Measurements from ENCODE around the gene SYNPR.

Gene SYNPR

DNA sequence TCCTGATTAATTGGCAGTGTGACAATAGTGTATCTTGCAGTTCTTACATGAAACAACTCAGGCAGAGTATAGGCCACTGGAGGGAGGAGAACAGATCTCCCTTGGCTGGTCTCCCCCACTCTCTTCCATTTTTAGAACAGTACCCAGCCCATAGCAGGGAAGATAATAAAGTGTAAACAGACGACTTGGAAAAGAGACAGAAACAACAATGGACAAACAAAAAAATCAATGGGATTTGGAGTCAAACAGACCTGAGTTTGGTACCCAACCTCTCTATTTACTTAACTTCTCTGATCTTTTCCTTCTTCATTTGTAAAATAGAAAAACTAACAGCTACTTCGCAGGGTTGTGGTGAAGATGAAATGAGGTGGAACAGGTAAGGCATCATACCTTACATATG, 315.7 kb downstream of the SYNPR start:
- H3K4me1 ChIP-seq (ENCODE audit: control insufficient read depth, insufficient read depth, low read length): peaks cover 4% of the 10 kb centered on the region; the same call in 1 of the 2 replicates
- H3K9me3 ChIP-seq (ENCODE audit: control insufficient read depth, insufficient read depth, low read length): no peaks in the 10 kb centered on the region; the same call in 1 of the 2 replicates
- DNase-seq (ENCODE audit: low read depth, low spot score): no peak
- H3K27ac ChIP-seq (ENCODE audit: low read length): no peak overlapping the region
- no peaks in the 10 kb centered on the region for H3K27me3 ChIP-seq (ENCODE audit: control insufficient read depth, insufficient read depth, low read length)
- no peak overlapping the region for H3K4me3 ChIP-seq (ENCODE audit: low read length)
- H3K36me3 ChIP-seq (ENCODE audit: control insufficient read depth, insufficient read depth, low read length): no peaks in the 10 kb centered on the region
- WGBS (ENCODE audit: insufficient coverage, insufficient read length): no CpG with 5 or more reads among the region's 2 CpGs

DNA sequence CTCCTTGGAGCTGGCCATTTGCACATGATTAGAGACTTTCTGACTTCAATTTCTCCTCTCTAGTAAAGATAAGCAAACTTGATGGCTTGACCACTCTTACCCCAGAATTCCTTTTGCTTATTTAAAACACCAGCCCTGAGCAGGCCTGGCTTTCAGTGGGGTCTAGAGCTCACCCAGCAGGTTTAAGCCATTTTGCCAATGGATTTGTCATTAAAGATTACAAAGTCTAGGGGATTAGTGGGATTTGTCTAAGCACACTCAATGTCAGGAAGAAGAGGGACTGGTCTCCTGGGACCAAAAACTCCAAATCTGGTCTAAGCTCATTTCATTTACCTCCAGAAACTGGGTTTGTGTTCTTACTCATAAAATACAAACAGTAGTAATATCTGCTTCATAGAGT, 317.1 kb downstream of the SYNPR start:
- H3K36me3 ChIP-seq (ENCODE audit: control insufficient read depth, insufficient read depth, low read length): no peaks in the 10 kb centered on the region
- H3K27ac ChIP-seq (ENCODE audit: low read length): no peak overlapping the region
- no peaks in the 10 kb centered on the region for H3K9me3 ChIP-seq (ENCODE audit: control insufficient read depth, insufficient read depth, low read length)
- no peak for DNase-seq (ENCODE audit: low read depth, low spot score)
- no peak overlapping the region for H3K4me3 ChIP-seq (ENCODE audit: low read length)
- no peaks in the 10 kb centered on the region for H3K27me3 ChIP-seq (ENCODE audit: control insufficient read depth, insufficient read depth, low read length)
- peaks cover 4% of the 10 kb centered on the region; the same call in 1 of the 2 replicates for H3K4me1 ChIP-seq (ENCODE audit: control insufficient read depth, insufficient read depth, low read length)

DNA sequence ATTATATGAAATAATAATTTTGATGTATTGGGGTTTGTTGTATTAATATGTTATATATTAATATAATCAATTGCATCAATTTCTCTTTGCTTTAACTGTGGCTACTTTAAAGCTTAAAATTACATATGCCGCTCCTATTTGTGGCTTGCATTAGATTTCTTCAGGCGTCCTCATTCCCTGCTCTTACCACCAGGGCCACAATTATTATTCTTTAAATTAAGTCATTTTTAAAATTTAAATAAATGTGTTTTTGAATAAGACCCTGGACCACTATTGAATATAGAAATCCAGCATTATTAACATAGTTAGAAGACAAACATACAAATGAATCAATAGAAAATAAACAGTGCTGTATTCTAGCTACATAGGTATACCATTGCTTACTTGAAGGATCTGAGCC, 318.9 kb downstream of the SYNPR start:
- Histone ChIP-seq H3K27me3 (ENCODE audit: control insufficient read depth, insufficient read depth, low read length) (no peaks in the 10 kb centered on the region), H3K4me1 (ENCODE audit: control insufficient read depth, insufficient read depth, low read length) (peaks cover 4% of the 10 kb centered on the region; the same call in 1 of the 2 replicates), H3K36me3 (ENCODE audit: control insufficient read depth, insufficient read depth, low read length) (no peaks in the 10 kb centered on the region), H3K9me3 (ENCODE audit: control insufficient read depth, insufficient read depth, low read length) (no peaks in the 10 kb centered on the region), H3K4me3 (ENCODE audit: low read length) (no peak overlapping the region), H3K27ac (ENCODE audit: low read length) (no peak overlapping the region)
- no peak for DNase-seq (ENCODE audit: low read depth, low spot score)
- WGBS (ENCODE audit: insufficient coverage, insufficient read length): no CpG with 5 or more reads among the region's 2 CpGs

DNA sequence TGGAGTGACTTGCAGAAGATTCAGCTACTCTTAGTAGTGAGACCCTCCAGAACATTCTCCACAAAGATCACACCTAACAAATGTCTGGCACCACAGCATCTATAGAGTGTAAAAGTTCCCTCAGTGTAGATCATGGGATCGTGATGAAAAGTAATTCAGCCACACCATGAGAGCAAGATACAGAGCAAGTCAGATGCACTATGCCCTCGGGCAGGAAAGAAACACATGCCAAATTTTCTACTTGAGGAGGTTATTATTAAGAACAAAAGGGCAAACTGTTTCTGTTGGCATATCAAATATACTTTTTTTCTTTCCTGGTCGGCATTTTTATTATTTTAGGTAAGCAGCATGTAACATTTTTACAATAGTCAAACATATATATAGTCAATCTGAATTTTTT, 329.6 kb downstream of the SYNPR start:
- WGBS (ENCODE audit: insufficient coverage, insufficient read length): no CpG with 5 or more reads among the region's 3 CpGs
- no peak overlapping the region for H3K27ac ChIP-seq (ENCODE audit: low read length)

DNA sequence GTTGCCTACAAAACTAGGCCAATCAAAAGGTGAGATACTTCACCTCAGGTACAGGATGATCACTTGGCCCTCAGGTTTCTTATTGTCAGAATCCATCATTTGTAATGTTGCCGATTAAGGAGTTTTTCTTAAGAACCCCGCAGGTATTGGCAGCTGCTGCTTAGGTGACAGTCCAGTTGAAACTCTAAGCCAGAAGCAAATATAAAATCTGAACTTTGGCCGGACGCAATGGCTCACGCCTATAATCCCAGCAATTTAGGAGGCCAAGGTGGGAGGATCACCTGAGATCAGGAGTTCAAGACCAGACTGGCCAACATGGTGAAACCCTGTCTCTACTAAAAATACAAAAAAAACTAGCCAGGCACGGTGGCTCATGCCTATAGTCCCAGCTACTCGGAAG, 331.3 kb downstream of the SYNPR start:
- Histone ChIP-seq H3K36me3 (ENCODE audit: control insufficient read depth, insufficient read depth, low read length) (no peaks in the 10 kb centered on the region), H3K4me3 (ENCODE audit: low read length) (no peak overlapping the region), H3K4me1 (ENCODE audit: control insufficient read depth, insufficient read depth, low read length) (no peaks in the 10 kb centered on the region), H3K9me3 (ENCODE audit: control insufficient read depth, insufficient read depth, low read length) (no peaks in the 10 kb centered on the region), H3K27ac (ENCODE audit: low read length) (no peak overlapping the region), H3K27me3 (ENCODE audit: control insufficient read depth, insufficient read depth, low read length) (no peaks in the 10 kb centered on the region)
- DNase-seq (ENCODE audit: low read depth, low spot score): no peak
- WGBS (ENCODE audit: insufficient coverage, insufficient read length): no CpG with 5 or more reads among the region's 7 CpGs

More for the DNA sequence above, 329.6 kb downstream of the SYNPR start:
- no peak for DNase-seq (ENCODE audit: low read depth, low spot score)
- Histone ChIP-seq H3K9me3 (ENCODE audit: control insufficient read depth, insufficient read depth, low read length) (no peaks in the 10 kb centered on the region), H3K27me3 (ENCODE audit: control insufficient read depth, insufficient read depth, low read length) (no peaks in the 10 kb centered on the region), H3K4me1 (ENCODE audit: control insufficient read depth, insufficient read depth, low read length) (no peaks in the 10 kb centered on the region), H3K4me3 (ENCODE audit: low read length) (no peak overlapping the region), H3K36me3 (ENCODE audit: control insufficient read depth, insufficient read depth, low read length) (no peaks in the 10 kb centered on the region)

DNA sequence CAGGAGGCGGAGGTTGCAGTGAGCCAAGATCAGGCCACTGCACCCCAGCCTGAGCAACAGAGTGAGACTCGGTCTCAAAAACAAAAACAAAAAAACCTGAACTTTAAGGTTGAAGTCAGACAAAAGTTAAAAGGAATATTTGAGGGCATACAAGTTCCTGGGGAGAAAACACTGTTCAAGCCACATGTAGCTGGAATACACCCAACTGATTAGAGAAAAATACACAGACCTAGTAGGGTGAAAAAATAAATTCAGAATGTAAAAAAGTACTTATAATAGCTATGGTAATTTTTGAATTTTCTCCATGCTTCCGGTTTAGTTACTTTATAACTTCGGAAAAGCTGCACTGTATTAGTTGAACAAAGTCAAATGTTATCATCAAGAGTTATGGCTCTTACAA, 331.7 kb downstream of the SYNPR start:
- no CpG with 5 or more reads among the region's 4 CpGs for WGBS (ENCODE audit: insufficient coverage, insufficient read length)
- no peak for DNase-seq (ENCODE audit: low read depth, low spot score)
- Histone ChIP-seq H3K4me3 (ENCODE audit: low read length) (no peak overlapping the region), H3K27ac (ENCODE audit: low read length) (no peak overlapping the region), H3K27me3 (ENCODE audit: control insufficient read depth, insufficient read depth, low read length) (no peaks in the 10 kb centered on the region), H3K9me3 (ENCODE audit: control insufficient read depth, insufficient read depth, low read length) (no peaks in the 10 kb centered on the region), H3K36me3 (ENCODE audit: control insufficient read depth, insufficient read depth, low read length) (no peaks in the 10 kb centered on the region), H3K4me1 (ENCODE audit: control insufficient read depth, insufficient read depth, low read length) (no peaks in the 10 kb centered on the region)

DNA sequence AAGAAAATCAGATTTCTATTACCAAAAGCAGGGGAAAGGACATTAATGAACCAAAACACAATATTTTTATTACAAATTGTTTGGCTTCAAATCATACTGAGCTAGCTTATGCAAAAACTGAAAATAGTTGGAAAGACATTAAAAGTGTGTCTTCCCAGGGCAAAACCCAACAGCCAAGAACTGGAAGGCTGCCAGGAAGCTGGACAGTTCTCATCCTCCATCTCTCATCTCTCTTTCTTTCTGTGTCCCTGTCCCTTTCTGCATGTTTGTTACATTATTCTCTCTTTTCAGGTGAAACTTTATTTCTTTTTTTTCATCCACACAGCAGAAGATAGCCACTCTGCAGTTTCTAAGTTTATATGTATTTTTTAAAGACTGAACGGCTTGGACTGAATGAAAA, 333.3 kb downstream of the SYNPR start:
- no CpG with 5 or more reads among the region's 1 CpG for whole genome bisulfite sequencing (ENCODE audit: insufficient coverage, insufficient read length)
- Histone ChIP-seq H3K27me3 (ENCODE audit: control insufficient read depth, insufficient read depth, low read length) (no peaks in the 10 kb centered on the region), H3K4me3 (ENCODE audit: low read length) (no peak overlapping the region), H3K4me1 (ENCODE audit: control insufficient read depth, insufficient read depth, low read length) (no peaks in the 10 kb centered on the region), H3K27ac (ENCODE audit: low read length) (no peak overlapping the region), H3K36me3 (ENCODE audit: control insufficient read depth, insufficient read depth, low read length) (no peaks in the 10 kb centered on the region), H3K9me3 (ENCODE audit: control insufficient read depth, insufficient read depth, low read length) (no peaks in the 10 kb centered on the region)
- DNase-seq (ENCODE audit: low read depth, low spot score): no peak

DNA sequence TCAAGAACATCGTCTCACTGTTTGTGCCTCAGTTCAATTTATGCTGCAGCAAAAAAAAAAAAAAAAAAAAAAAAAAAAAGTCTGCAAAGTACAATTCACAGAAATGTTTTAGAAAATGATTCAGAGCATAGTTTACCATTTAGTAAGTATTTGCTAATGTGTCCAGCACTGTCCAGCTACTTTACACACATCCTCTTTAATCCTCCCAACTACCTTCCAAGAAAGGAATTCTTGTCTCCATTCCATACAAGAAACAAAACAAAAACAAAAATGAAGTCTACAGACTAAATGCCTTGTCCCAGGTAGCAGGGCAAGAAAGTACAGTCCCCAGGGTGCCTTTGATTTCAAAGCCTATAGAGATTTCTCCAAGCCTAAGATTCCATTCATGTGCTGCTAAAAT, 335.5 kb downstream of the SYNPR start:
- no peaks in the 10 kb centered on the region for H3K27me3 ChIP-seq (ENCODE audit: control insufficient read depth, insufficient read depth, low read length)
- DNase-seq (ENCODE audit: low read depth, low spot score): no peak
- H3K4me1 ChIP-seq (ENCODE audit: control insufficient read depth, insufficient read depth, low read length): peaks cover 3% of the 10 kb centered on the region; the same call in 1 of the 2 replicates
- no CpG with 5 or more reads among the region's 1 CpG for WGBS (ENCODE audit: insufficient coverage, insufficient read length)
- H3K36me3 ChIP-seq (ENCODE audit: control insufficient read depth, insufficient read depth, low read length): no peaks in the 10 kb centered on the region
- H3K9me3 ChIP-seq (ENCODE audit: control insufficient read depth, insufficient read depth, low read length): no peaks in the 10 kb centered on the region
- H3K4me3 ChIP-seq (ENCODE audit: low read length): no peak overlapping the region
- no peak overlapping the region for H3K27ac ChIP-seq (ENCODE audit: low read length)

DNA sequence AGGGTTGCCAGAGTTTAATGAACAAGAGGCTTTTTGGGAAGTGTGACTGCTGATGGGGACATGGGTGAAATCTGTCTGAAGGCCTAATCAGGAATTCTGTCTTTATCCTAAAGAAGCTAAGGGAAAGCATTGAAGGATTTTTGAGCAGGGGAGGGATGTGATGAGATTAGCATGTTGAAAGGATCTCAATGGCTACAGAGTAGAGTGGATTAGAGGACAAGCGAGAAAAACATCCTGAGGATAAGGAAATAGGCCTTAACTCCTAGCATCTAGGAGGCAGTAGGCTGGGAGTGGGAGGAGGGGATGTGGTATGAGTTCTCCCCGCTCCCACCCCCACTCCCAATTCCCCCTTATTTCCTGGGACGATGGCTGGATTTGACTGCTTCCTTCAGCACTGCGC, 339.3 kb downstream of the SYNPR start:
- no peak overlapping the region for H3K27ac ChIP-seq (ENCODE audit: low read length)
- no peaks in the 10 kb centered on the region for H3K27me3 ChIP-seq (ENCODE audit: control insufficient read depth, insufficient read depth, low read length)
- peaks cover 5% of the 10 kb centered on the region; the same call in 1 of the 2 replicates for H3K4me1 ChIP-seq (ENCODE audit: control insufficient read depth, insufficient read depth, low read length)
- no CpG with 5 or more reads among the region's 4 CpGs for WGBS (ENCODE audit: insufficient coverage, insufficient read length)
- H3K4me3 ChIP-seq (ENCODE audit: low read length): no peak overlapping the region
- H3K9me3 ChIP-seq (ENCODE audit: control insufficient read depth, insufficient read depth, low read length): no peaks in the 10 kb centered on the region
- no peaks in the 10 kb centered on the region for H3K36me3 ChIP-seq (ENCODE audit: control insufficient read depth, insufficient read depth, low read length)
- no peak for DNase-seq (ENCODE audit: low read depth, low spot score)

DNA sequence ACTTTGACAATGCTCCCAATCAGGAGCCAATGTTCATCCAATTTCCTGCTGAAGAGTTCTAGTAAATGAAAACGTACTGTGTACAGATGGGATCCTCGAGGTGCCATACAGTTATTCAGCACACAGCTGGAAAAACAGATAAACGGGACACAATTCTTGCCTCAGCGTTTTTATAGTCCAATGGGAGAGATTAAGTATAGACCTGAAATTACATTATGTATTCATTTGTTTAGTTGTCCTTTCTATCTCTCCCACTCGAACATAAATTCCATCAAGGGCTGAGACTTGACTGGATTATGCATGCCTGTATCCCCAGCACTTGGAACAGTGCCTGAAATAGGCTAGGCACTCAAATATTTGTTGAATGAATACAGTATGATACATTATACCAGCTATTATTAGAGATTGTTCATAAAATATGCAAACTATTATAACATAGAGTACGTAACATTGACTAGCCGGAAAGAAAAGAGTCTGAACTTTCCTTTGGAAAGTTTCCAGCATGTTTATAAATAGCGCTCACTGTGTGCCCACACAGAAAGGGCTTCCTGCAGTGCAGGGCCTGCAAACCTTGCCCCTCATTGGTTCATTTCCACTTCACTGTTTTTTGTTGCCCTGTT, 346.9 kb downstream of the SYNPR start:
- Histone ChIP-seq H3K36me3 (ENCODE audit: control insufficient read depth, insufficient read depth, low read length) (no peaks in the 10 kb centered on the region), H3K27me3 (ENCODE audit: control insufficient read depth, insufficient read depth, low read length) (no peaks in the 10 kb centered on the region), H3K4me1 (ENCODE audit: control insufficient read depth, insufficient read depth, low read length) (peaks cover 3% of the 10 kb centered on the region; the same call in 1 of the 2 replicates), H3K9me3 (ENCODE audit: control insufficient read depth, insufficient read depth, low read length) (no peaks in the 10 kb centered on the region), H3K4me3 (ENCODE audit: low read length) (no peak overlapping the region), H3K27ac (ENCODE audit: low read length) (no peak overlapping the region)
- no CpG with 5 or more reads among the region's 8 CpGs for WGBS (ENCODE audit: insufficient coverage, insufficient read length)
- DNase-seq (ENCODE audit: low read depth, low spot score): no peak

DNA sequence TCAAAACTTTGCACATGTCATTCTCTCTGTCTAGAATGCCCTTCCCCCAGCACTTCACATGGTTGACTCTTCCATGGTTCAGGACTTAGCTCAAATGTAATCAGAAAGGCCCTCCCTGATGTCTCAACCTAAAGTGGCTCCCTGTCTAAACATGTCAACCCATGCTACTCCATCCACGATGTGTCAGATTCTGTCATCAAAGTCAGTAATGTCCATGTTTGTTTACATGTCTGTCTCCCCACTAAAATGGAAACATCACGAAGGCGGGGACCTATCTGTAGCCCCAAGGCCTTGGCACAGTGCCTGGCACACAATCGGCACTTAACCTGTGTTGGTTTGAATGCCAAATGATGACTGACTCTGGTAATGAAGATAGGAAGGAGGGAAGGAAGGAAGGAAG, 353.6 kb downstream of the SYNPR start:
- Histone ChIP-seq H3K4me1 (ENCODE audit: control insufficient read depth, insufficient read depth, low read length) (0 out of 2 replicates have a peak, but pooled peaks cover under 1% of the 10 kb centered on the region), H3K27ac (ENCODE audit: low read length) (no peak overlapping the region), H3K27me3 (ENCODE audit: control insufficient read depth, insufficient read depth, low read length) (no peaks in the 10 kb centered on the region), H3K36me3 (ENCODE audit: control insufficient read depth, insufficient read depth, low read length) (no peaks in the 10 kb centered on the region), H3K9me3 (ENCODE audit: control insufficient read depth, insufficient read depth, low read length) (no peaks in the 10 kb centered on the region), H3K4me3 (ENCODE audit: low read length) (no peak overlapping the region)
- no CpG with 5 or more reads among the region's 4 CpGs for WGBS (ENCODE audit: insufficient coverage, insufficient read length)
- no peak for DNase-seq (ENCODE audit: low read depth, low spot score)

Data from iPS DF 6.9 (cell line).